SK-N-SH (cell line): ENCODE results near the gene GRIN2A.

ENCODE experiments used
- EP300 ChIP-seq, 2 experiments: IDR thresholded peaks; 2 replicates each; pipeline versions ENCODE4 v1.4.0 to v1.6.1; 2012; ENCODE audit warnings: borderline replicate concordance in 1 of 2, low read depth in 1 of 2, low read length in 1 of 2
- EZH2phosphoT487 ChIP-seq: fragments of 200-600 bp; sonication (generic); IDR thresholded peaks from 2 replicates; pipeline ENCODE4 v1.6.1; 2017; ENCODE audit warnings: low read depth, mixed run types, mild to moderate bottlenecking, antibody characterized with exemption, moderate library complexity, borderline replicate concordance
- MXI1 ChIP-seq: IDR thresholded peaks from 2 replicates; pipeline ENCODE4 v1.6.1; 2012; ENCODE audit warnings: mild to moderate bottlenecking, low read depth, low read length, improper control_type of control experiment
- POLR2AphosphoS5 ChIP-seq: IDR thresholded peaks from 2 replicates; pipeline ENCODE4 v1.6.1; 2012; ENCODE audit warnings: low read depth, low read length
- RAD21 ChIP-seq: IDR thresholded peaks from 2 replicates; pipeline ENCODE4 v1.6.1; 2012; ENCODE audit warnings: mild to moderate bottlenecking, low read length
- RXRA ChIP-seq: IDR thresholded peaks from 2 replicates; pipeline ENCODE4 v1.4.0; 2012; ENCODE audit warnings: low read depth, mild to moderate bottlenecking, borderline replicate concordance
- SIN3A ChIP-seq: IDR thresholded peaks from 2 replicates; pipeline ENCODE4 v1.6.1; 2012; ENCODE audit warnings: low read depth, mild to moderate bottlenecking, low read length, moderate library complexity, borderline replicate concordance
- SMC3 ChIP-seq: IDR thresholded peaks from 2 replicates; pipeline ENCODE4 v1.6.1; 2012; ENCODE audit warnings: low read depth, low read length, improper control_type of control experiment
- TEAD4 ChIP-seq: IDR thresholded peaks from 2 replicates; pipeline ENCODE4 v1.4.0; 2012; ENCODE audit warnings: mild to moderate bottlenecking, borderline replicate concordance; ENCODE audit not compliant: insufficient read depth
- TF ChIP-seq, protein P1 (sequence below): fragments of 200-600 bp; sonication (generic); IDR thresholded peaks from 2 replicates; pipeline ENCODE4 v1.6.1; 2017; ENCODE audit warnings: antibody characterized with exemption, mild to moderate bottlenecking, moderate library complexity
- TF ChIP-seq, protein P2 (sequence below): IDR thresholded peaks from 2 replicates; pipeline ENCODE4 v1.6.1; 2012; ENCODE audit warnings: mild to moderate bottlenecking, low read depth, low read length, moderate library complexity

DNA sequence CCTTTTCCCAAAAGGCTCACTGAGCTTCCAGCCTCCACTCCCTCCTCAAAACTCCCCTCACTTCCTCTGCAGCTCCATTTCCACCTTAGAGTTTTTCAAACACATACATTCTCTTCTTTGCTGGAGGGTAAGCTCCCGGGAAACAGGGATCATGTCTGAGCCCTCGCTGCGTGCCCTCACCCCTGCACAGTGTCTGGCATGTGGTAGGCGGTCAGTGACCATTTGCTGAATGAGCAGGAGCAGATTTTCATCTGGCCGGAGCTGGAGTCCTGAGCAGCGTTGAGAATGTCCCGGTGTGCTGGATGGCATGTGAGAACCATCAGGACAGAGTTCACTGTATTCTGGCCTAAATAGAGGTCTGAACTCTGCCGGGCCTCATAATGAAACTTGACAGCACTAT lies 274.5 kb downstream of the GRIN2A start:
- no peak for TF ChIP-seq RAD21
- TF ChIP-seq, protein P1, sequence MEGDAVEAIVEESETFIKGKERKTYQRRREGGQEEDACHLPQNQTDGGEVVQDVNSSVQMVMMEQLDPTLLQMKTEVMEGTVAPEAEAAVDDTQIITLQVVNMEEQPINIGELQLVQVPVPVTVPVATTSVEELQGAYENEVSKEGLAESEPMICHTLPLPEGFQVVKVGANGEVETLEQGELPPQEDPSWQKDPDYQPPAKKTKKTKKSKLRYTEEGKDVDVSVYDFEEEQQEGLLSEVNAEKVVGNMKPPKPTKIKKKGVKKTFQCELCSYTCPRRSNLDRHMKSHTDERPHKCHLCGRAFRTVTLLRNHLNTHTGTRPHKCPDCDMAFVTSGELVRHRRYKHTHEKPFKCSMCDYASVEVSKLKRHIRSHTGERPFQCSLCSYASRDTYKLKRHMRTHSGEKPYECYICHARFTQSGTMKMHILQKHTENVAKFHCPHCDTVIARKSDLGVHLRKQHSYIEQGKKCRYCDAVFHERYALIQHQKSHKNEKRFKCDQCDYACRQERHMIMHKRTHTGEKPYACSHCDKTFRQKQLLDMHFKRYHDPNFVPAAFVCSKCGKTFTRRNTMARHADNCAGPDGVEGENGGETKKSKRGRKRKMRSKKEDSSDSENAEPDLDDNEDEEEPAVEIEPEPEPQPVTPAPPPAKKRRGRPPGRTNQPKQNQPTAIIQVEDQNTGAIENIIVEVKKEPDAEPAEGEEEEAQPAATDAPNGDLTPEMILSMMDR: no peak
- TF ChIP-seq EZH2phosphoT487: no peak
- no peak for TF ChIP-seq MXI1
- no peak for TF ChIP-seq SMC3
- no peak for TF ChIP-seq TEAD4
- TF ChIP-seq RXRA: no peak
- no peak for TF ChIP-seq EP300 (IDR thresholded peaks at IDR 0.05; ENCODE audit: borderline replicate concordance in 1 of 2, low read depth in 1 of 2, low read length in 1 of 2)
- no peak for TF ChIP-seq SIN3A
- no peak for TF ChIP-seq POLR2AphosphoS5
- TF ChIP-seq, protein P2, sequence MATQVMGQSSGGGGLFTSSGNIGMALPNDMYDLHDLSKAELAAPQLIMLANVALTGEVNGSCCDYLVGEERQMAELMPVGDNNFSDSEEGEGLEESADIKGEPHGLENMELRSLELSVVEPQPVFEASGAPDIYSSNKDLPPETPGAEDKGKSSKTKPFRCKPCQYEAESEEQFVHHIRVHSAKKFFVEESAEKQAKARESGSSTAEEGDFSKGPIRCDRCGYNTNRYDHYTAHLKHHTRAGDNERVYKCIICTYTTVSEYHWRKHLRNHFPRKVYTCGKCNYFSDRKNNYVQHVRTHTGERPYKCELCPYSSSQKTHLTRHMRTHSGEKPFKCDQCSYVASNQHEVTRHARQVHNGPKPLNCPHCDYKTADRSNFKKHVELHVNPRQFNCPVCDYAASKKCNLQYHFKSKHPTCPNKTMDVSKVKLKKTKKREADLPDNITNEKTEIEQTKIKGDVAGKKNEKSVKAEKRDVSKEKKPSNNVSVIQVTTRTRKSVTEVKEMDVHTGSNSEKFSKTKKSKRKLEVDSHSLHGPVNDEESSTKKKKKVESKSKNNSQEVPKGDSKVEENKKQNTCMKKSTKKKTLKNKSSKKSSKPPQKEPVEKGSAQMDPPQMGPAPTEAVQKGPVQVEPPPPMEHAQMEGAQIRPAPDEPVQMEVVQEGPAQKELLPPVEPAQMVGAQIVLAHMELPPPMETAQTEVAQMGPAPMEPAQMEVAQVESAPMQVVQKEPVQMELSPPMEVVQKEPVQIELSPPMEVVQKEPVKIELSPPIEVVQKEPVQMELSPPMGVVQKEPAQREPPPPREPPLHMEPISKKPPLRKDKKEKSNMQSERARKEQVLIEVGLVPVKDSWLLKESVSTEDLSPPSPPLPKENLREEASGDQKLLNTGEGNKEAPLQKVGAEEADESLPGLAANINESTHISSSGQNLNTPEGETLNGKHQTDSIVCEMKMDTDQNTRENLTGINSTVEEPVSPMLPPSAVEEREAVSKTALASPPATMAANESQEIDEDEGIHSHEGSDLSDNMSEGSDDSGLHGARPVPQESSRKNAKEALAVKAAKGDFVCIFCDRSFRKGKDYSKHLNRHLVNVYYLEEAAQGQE: no peak
